NCI-H187 treated with DMSO at 0.1 percent for 48 hours (cell line): Measurements from ENCODE around the gene SEMA4D.

ENCODE experiments used
- DNase-seq: peaks from one replicate; lab custom pipeline; 2025; lab: John Stamatoyannopoulos, UW

Gene SEMA4D

GRCh38 chr9:89428222-89428761, 69.6 kb downstream of the SEMA4D start:
- DNase-seq: no peak

- DNase-seq: no peak
Observed at GRCh38 chr9:89427621-89428221, 70.2 kb downstream of the SEMA4D start.

- no peak for DNase-seq
Observed at GRCh38 chr9:89426384-89426961, 71.4 kb downstream of the SEMA4D start.

GRCh38 chr9:89425921-89426383, 72.0 kb downstream of the SEMA4D start:
- DNase-seq: no peak

GRCh38 chr9:89425024-89425805, 72.7 kb downstream of the SEMA4D start:
- no peak for DNase-seq

- no peak for DNase-seq
Observed at GRCh38 chr9:89422151-89422975, 75.5 kb downstream of the SEMA4D start.

GRCh38 chr9:89421595-89421994, 76.3 kb downstream of the SEMA4D start:
- DNase-seq: no peak

GRCh38 chr9:89420397-89421178, 77.3 kb downstream of the SEMA4D start:
- no peak for DNase-seq

GRCh38 chr9:89419978-89420394, 77.9 kb downstream of the SEMA4D start:
- DNase-seq: no peak

GRCh38 chr9:89418882-89419640, 78.9 kb downstream of the SEMA4D start:
- no peak for DNase-seq

DNA sequence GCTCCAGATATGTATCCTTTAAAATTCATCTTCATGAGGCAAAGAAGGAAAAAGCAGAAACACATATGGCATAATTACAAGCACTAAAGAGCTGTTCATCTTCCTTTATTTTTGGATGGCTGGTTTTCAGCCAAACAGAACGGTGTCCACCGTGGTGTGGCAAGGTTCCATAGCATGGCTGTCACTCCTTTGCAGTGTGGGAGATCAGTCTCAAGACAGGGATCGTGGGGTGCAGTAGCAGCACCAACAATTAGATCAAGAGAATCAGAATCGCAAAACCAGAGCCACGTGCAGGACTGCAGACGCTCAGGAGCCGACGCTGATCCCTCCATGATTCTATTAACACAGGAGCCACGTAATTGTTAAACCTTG, 79.5 kb downstream of the SEMA4D start:
- no peak for DNase-seq

- no peak for DNase-seq
Observed at GRCh38 chr9:89417832-89418473, 80.0 kb downstream of the SEMA4D start.

- DNase-seq: no peak
Observed at GRCh38 chr9:89414670-89415324, 83.1 kb downstream of the SEMA4D start.

DNA sequence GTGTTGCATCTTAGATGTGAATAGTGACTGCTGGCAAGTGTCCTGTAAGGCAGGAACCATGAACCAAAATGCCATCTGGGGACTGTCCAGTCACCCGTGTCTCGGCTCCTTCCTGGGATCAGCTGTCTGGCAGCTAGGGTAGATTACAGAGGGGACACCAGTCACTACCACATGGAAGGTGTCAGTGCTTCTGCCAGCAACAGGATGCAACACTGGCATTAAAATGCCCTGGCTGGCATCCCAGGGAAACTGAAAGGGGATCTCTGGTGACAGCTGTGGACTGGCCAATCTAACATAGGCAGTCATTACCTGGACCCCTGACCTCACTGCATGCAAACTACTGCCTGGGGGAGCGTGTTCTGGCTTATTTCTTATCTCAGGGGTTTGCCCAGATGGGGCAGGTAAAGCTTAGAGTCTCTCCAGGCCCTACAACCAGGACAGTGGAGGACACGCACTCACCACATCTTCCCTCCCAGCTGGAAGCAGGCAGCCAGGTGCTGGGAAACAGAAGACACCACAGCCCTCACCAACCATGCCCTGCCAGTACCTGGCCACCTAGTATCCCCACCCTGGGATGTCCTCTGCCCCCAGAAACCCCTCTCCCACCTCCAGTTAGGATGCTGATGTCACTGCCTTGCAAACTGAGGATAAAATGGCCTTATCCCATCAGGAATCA, 83.8 kb downstream of the SEMA4D start:
- DNase-seq: no peak

GRCh38 chr9:89412951-89413350, 85.0 kb downstream of the SEMA4D start:
- DNase-seq: no peak

DNA sequence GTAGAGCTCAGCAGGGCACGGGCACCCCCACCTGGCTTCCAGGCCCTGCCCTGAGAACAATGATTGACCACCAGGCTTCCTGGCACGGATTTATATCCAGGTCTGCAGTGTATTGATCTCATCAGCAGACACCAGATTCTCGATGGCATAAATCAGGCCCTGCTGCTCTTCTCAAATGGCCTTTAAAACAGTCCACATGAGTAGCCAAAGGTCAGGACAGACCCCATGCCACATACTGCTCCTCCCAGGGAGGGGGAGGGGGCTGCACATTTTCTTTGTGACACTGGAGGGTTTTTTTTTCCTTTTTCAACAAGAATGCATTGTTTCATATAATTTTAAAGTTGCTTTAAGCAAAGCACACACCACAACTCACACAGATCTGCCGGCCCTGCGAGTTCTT, 85.4 kb downstream of the SEMA4D start:
- DNase-seq: no peak

- no peak for DNase-seq
Observed at GRCh38 chr9:89411759-89412158, 86.2 kb downstream of the SEMA4D start.

DNA sequence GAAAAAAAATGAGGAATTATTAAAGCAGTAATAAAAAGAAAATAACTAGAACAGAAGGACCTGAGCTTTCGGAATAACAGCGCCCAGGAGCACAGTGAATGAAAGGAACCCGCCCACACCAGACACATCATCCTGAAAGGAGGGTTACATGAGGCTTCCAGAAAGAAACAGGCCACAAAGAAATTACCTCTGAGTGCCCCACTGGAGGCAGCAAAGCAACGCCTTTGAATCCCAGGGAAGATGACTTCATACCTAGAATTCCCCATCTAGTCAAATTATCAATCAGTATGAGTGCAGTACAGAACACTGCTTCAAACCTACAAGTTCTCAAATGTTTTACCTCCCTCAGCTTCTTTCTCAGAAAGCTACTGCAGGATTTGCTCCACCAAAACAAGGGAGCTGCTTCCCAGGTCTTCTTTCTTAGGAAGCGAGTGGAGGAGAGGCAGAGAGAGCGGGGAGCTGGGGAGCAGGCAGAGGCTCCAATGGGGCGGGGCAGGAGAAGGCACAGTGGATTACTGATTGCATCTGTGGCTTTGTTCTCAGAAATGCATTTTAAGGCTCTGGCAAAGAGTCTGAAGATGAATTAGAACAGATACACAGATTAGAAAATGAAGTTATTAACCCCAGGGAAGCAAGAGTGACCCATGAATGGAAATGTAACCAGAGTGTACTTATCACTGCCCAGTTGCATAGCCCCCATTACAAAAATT, 87.1 kb downstream of the SEMA4D start:
- no peak for DNase-seq
